ENCODE measurements around the gene OR8A1. TPM values are rescaled to one million over a fixed set of nuclear protein-coding genes. Genes with fewer than 3 reads are reported as not detected.
A peak's percentile ranks its signal among the peaks of the same experiment; 100 is the strongest.

Gene OR8A1
- total RNA-seq, result not detected

DNA sequence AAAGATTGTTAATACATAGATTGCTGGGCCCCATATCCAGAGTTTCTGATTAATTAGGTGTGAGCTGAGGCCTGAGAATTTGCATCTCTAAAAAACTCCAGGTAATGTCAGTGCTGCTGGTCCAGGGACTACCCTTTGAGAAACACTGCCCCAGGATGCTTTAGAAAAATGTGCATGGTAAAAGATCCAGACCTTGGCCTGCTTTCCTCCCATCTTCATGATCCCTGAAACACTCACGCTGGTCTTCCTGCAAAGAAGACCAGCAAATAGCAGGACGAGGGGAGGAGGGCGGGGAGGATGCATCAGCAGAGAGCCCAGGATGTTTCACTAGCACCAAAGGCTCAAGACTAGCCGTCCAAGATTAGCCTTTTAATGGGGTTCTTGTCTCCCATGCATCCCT lies at the start of gene OR8A1:
OR8A1 (plus strand) TSS at position 301 of the 400 bp plus-strand sequence. CDS start 123 bp downstream, outside the sequence.
- TF ChIP-seq, protein P1, sequence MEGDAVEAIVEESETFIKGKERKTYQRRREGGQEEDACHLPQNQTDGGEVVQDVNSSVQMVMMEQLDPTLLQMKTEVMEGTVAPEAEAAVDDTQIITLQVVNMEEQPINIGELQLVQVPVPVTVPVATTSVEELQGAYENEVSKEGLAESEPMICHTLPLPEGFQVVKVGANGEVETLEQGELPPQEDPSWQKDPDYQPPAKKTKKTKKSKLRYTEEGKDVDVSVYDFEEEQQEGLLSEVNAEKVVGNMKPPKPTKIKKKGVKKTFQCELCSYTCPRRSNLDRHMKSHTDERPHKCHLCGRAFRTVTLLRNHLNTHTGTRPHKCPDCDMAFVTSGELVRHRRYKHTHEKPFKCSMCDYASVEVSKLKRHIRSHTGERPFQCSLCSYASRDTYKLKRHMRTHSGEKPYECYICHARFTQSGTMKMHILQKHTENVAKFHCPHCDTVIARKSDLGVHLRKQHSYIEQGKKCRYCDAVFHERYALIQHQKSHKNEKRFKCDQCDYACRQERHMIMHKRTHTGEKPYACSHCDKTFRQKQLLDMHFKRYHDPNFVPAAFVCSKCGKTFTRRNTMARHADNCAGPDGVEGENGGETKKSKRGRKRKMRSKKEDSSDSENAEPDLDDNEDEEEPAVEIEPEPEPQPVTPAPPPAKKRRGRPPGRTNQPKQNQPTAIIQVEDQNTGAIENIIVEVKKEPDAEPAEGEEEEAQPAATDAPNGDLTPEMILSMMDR (IDR thresholded peaks at IDR 0.05), result no peak
- DNase-seq (ENCODE audit: low spot score), result no peak

DNA sequence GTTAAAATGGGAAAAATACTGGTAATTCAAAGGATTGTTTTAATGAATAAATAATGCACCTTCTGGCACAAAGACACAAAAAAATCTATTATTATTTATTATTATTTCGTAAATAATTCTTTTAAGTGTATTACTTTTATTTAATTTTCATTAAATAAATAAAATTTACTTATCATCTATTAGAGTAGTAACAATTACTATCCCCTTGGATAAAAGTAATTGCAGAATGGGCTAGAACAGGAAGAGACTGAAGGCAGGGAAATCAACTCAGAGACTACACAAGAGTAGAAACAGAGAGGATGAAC lies 49.3 kb upstream of the OR8A1 start:
- DNase-seq (ENCODE audit: low spot score) (no peak), ATAC-seq (ENCODE audit: low FRiP score) (no peak)
- TF ChIP-seq, protein P1 (IDR thresholded peaks at IDR 0.05), result no peak

More for the DNA sequence above, at the start of gene OR8A1:
- ATAC-seq (ENCODE audit: low FRiP score), result no peak

GRCh38 chr11:124533626-124534025 lies 36.2 kb upstream of the OR8A1 start:
- TF ChIP-seq, protein P1 (IDR thresholded peaks at IDR 0.05), result no peak
- ATAC-seq (ENCODE audit: low FRiP score) (no peak), DNase-seq (ENCODE audit: low spot score) (no peak)

DNA sequence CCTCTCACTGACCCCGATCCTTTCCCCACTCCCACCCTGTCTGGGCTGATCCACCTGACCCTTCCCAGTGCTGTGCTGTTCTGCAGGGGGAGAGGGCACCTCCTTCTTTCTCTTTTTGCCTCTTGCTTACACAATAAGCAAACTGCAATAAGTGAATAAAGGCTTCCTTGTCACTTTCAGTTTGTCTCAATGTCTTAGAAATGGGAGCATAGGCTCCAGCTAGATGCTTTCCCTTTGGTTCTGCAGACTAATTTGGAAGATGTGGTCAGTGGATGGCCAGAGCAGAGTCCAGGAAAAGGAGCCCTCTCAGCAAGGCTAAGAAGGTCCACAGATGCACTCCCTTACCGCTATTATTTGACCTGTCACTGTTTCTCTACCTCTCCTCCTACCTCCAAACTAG lies 35.7 kb upstream of the OR8A1 start:
- no peak for DNase-seq (ENCODE audit: low spot score)
- no peak for ATAC-seq (ENCODE audit: low FRiP score)
- TF ChIP-seq, protein P1 (IDR thresholded peaks at IDR 0.05), result no peak

DNA sequence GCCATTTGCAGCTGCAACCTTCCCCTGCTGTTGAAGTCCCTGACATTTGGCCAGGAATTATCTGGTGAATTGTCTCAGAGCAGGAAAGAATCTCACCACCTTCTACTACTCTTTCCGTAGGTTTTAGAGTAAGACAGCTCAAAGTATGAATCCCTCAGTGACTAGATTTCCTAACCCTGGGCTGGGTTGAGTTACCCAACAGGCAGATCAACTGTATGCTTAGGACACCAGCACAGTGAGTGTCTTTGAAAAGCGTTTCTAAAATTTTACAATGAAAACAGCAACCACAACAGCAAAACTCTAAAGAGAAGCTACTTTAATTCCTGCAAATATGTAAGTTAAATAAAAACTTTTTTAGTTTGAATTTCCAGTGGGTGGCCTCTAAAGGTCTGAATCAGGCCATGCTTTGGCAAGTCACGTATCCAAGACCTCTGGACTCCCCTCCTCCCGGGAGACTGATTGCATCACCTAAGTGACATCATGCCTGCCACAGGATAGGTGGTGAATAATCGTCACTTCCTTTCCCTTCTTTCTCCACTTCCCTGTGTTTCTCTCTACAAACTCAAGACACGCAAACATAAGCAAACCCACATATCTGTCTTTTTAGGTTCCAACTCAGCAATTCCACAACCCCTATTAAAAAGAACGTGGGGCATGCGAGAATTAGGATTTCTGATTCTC lies 34.1 kb upstream of the OR8A1 start:
- ATAC-seq (ENCODE audit: low FRiP score) (no peak), DNase-seq (ENCODE audit: low spot score) (no peak)
- TF ChIP-seq, protein P1 (IDR thresholded peaks at IDR 0.05), result no peak

- TF ChIP-seq, protein P1 (IDR thresholded peaks at IDR 0.05), result no peak
- DNase-seq (ENCODE audit: low spot score) (no peak), ATAC-seq (ENCODE audit: low FRiP score) (peak; percentile 37)
These were observed 33.3 kb upstream of the OR8A1 start for GRCh38 chr11:124536520-124536919.

DNA sequence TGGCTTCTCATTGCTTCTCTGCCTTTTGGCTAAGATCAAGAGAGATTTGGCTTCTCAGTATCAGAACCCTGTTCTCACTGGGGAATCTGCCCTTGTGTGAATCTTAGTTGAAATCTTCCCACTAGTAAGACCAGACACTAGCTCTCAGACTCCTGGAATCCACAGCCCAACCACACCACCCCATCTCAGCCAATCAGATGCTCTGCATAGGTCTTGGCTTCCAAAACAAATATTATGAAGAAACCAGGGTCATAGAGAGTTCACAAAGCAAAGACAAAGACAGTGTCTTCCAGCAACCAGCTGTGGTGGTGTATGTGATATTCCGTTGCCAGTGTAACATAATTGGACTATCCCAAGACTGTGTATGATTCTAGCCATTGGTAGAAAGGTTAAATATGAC lies 31.8 kb upstream of the OR8A1 start:
- ATAC-seq (ENCODE audit: low FRiP score) (peak; percentile 71), DNase-seq (ENCODE audit: low spot score) (no peak)
- TF ChIP-seq, protein P1 (IDR thresholded peaks at IDR 0.05), result no peak

All from omental fat pad (tissue), 4 donors.